PC-3 (cell line): ENCODE measurements around the gene FHL2.

Source experiments
- CTCF ChIP-seq: fragments of 300-600 bp; sonication (generic); conservative IDR thresholded peaks from 2 replicates; pipeline ENCODE4 v1.5.1; 2017; ENCODE audit warnings: antibody characterized with exemption, low read depth, mild to moderate bottlenecking, low read length
- EZH2 ChIP-seq: fragments of 300-600 bp; sonication (generic); IDR thresholded peaks from one replicate; pipeline ENCODE4 v1.6.1; 2017; ENCODE audit warnings: antibody characterized with exemption, mild to moderate bottlenecking, low read length; ENCODE audit not compliant: unreplicated experiment
- EZH2phosphoT487 ChIP-seq: fragments of 300-600 bp; sonication (generic); IDR thresholded peaks from 2 replicates; pipeline ENCODE4 v1.6.1; 2018; ENCODE audit warnings: mild to moderate bottlenecking, antibody characterized with exemption, low read length, borderline replicate concordance

- TF ChIP-seq CTCF (no peak), EZH2phosphoT487 (no peak), EZH2 (no peak)
Measured at GRCh38 chr2:105404736-105405135, 5.9 kb upstream of the FHL2 start.
